Activated B cell treated with CpG ODN at 0.5 μM for 24 hours (primary cell): Measurements from ENCODE around the gene ZNF276. TPM values are rescaled to one million over a fixed set of nuclear protein-coding genes. Genes with fewer than 3 reads are reported as not detected.

Experiments used
- ATAC-seq: fragments of 200-7000 bp; cut with Tn5 transposase; one replicate; pipeline ENCODE4 v1.10.0; 2021; ENCODE audit warnings: low read depth, mild to moderate bottlenecking, moderate library complexity
- CTCF ChIA-PET: fragments of 350-600 bp; sonication (Branson Sonifier 250); formaldehyde crosslinking; loops from one replicate; lab custom pipeline; 2021; ENCODE audit warnings: antibody characterized with exemption; lab: Charles Lee
- POLR2A ChIA-PET: fragments of 350-600 bp; sonication (Branson Sonifier 250); formaldehyde crosslinking; loops from one replicate; lab custom pipeline; 2021; ENCODE audit warnings: antibody characterized with exemption; lab: Charles Lee
- DNase-seq: peaks from one replicate; pipeline ENCODE4 v3.0.0; 2022
- H3K27ac Mint-ChIP-seq: one replicate; pipeline ENCODE4 v1.8.0; 2020; ENCODE audit warnings: mixed read lengths
- H3K27me3 Mint-ChIP-seq: one replicate; pipeline ENCODE4 v1.8.0; 2021; ENCODE audit warnings: mixed read lengths
- H3K36me3 Mint-ChIP-seq: one replicate; pipeline ENCODE4 v1.8.0; 2021; ENCODE audit warnings: low read depth, mixed read lengths
- H3K4me1 Mint-ChIP-seq: one replicate; pipeline ENCODE4 v1.8.0; 2021; ENCODE audit warnings: mixed read lengths
- H3K4me3 Mint-ChIP-seq: one replicate; pipeline ENCODE4 v1.8.0; 2020; ENCODE audit warnings: mild to moderate bottlenecking, mixed read lengths
- H3K9me3 Mint-ChIP-seq: one replicate; pipeline ENCODE4 v1.8.0; 2020; ENCODE audit warnings: mixed read lengths
- CTCF ChIP-seq: fragments of 200-600 bp; IDR thresholded peaks from one replicate; pipeline ENCODE4 v1.8.0; 2022; ENCODE audit warnings: antibody characterized with exemption, mild to moderate bottlenecking
- intact Hi-C: fragments of 100-400 bp; cut with micrococcal nuclease; formaldehyde crosslinking; loops from one replicate; pipeline ENCODE4 v1.15.1; 2024
- total RNA-seq: library from RNA; stranded (reverse); gene quantifications from 2 replicates; pipeline ENCODE4 v1.2.3, GENCODE V29; 2022

Gene ZNF276
- total RNA-seq, 1 donor from 2014 or later: 52.0 TPM

GRCh38 chr16:89700100-89700648 is 21.2 kb upstream of the ZNF276 start:
- peaks cover 10% of the 10 kb centered on the region for H3K36me3 Mint-ChIP-seq
- intact Hi-C loops: loop anchor here (1.0 kb wide), 3 partner anchors 14 to 160 kb away; partner anchors contain the start of genes CDK10 and ZNF276
- peak overlapping the region; percentile 74 for H3K27ac Mint-ChIP-seq
- H3K4me1 Mint-ChIP-seq: peaks cover 27% of the 10 kb centered on the region
- DNase-seq (peak; percentile 93), ATAC-seq (peak; percentile 27)
- CTCF ChIA-PET: interaction anchor here (0.8 to 3.7 kb wide), 9 partner anchors 11 to 210 kb away, joined by 3 to 30 read pairs (median 4); partner anchors contain the start of genes CDK10, CHMP1A and SPATA33
- TF ChIP-seq CTCF: no peak
- peak overlapping the region; percentile 83 for H3K4me3 Mint-ChIP-seq
- no peaks in the 10 kb centered on the region for H3K27me3 Mint-ChIP-seq
- POLR2A ChIA-PET: interaction anchor here (0.6 to 2.7 kb wide), 13 partner anchors 10 to 897 kb away, joined by 3 to 38 read pairs (median 4); partner anchors contain the start of genes CDK10, FANCA and TCF25
- no peaks in the 10 kb centered on the region for H3K9me3 Mint-ChIP-seq

GRCh38 chr16:89700649-89701424 is 20.5 kb upstream of the ZNF276 start:
- DNase-seq (peak; percentile 46), ATAC-seq (peak; percentile 7)
- POLR2A ChIA-PET: interaction anchor here (0.6 to 2.7 kb wide), 13 partner anchors 9 to 250 kb away, joined by 3 to 38 read pairs (median 5); partner anchors contain the start of genes CDK10, FANCA and TCF25
- H3K4me3 Mint-ChIP-seq: peak overlapping the region; percentile 83
- peaks cover 29% of the 10 kb centered on the region for H3K4me1 Mint-ChIP-seq
- H3K36me3 Mint-ChIP-seq: peaks cover 4% of the 10 kb centered on the region
- CTCF ChIA-PET: interaction anchor here (0.9 to 3.7 kb wide), 7 partner anchors 11 to 209 kb away, joined by 3 to 30 read pairs (median 4); partner anchors contain the start of gene CDK10
- no peaks in the 10 kb centered on the region for H3K27me3 Mint-ChIP-seq
- H3K9me3 Mint-ChIP-seq: no peaks in the 10 kb centered on the region
- intact Hi-C loops: loop anchor here (1.0 kb wide), 7 partner anchors 15 to 844 kb away; partner anchors contain the start of genes CDK10, CHMP1A, FANCA and SPATA33
- TF ChIP-seq CTCF: no peak
- H3K27ac Mint-ChIP-seq: peak overlapping the region; percentile 74

- POLR2A ChIA-PET: interaction anchor here (0.7 to 2.7 kb wide), 7 partner anchors 10 to 249 kb away, joined by 3 to 38 read pairs (median 5); partner anchors contain the start of genes CDK10 and TCF25
- Mint-ChIP-seq H3K27ac (peak within 1 kb of the TSS; percentile 74), H3K4me1 (peaks cover 28% of the 10 kb centered on the region), H3K36me3 (peaks cover 3% of the 10 kb centered on the region), H3K9me3 (no peaks in the 10 kb centered on the region), H3K4me3 (peak within 1 kb of the TSS; percentile 83), H3K27me3 (no peaks in the 10 kb centered on the region)
- intact Hi-C loops: loop anchor here (1.0 kb wide), 6 partner anchors 10 to 844 kb away; partner anchors contain the start of genes CHMP1A, FANCA, SPATA33 and TRAPPC2L
- TF ChIP-seq CTCF: no peak
- peak; percentile 84 for ATAC-seq
- CTCF ChIA-PET: interaction anchor here (3.6 to 3.7 kb wide), 2 partner anchors 92 to 159 kb away, joined by 27 to 30 read pairs; no protein-coding TSS in a partner anchor
- peak; percentile 98 for DNase-seq
Measured at GRCh38 chr16:89701425-89702406, 19.6 kb upstream of the ZNF276 start, which contains the start of gene SPATA2L. TSS of gene SPATA2L (minus strand) at chr16:89701705. CDS start at chr16:89701232, 473 bp downstream.

- intact Hi-C loops: no loop called here
- Mint-ChIP-seq H3K9me3 (no peaks in the 10 kb centered on the region), H3K4me3 (no peak overlapping the region), H3K27me3 (no peaks in the 10 kb centered on the region), H3K36me3 (no peaks in the 10 kb centered on the region), H3K27ac (no peak overlapping the region), H3K4me1 (peaks cover 24% of the 10 kb centered on the region)
- POLR2A ChIA-PET: interaction anchor here (0.7 to 0.9 kb wide), 2 partner anchors 169 to 252 kb away, joined by 3 read pairs; partner anchors contain the start of gene TCF25
- DNase-seq (no peak), ATAC-seq (no peak)
- TF ChIP-seq CTCF: no peak
- CTCF ChIA-PET: interaction anchor here (1.4 to 2.2 kb wide), 3 partner anchors 89 to 159 kb away, joined by 6 to 8 read pairs (median 7); no protein-coding TSS in a partner anchor
Measured at GRCh38 chr16:89704281-89704680, 17.1 kb upstream of the ZNF276 start.
